HCT116 (cell line): ENCODE measurements around the gene GNAI3. TPM values are rescaled to one million over a fixed set of nuclear protein-coding genes. Genes with fewer than 3 reads are reported as not detected.

Experiments used
- ATAC-seq: fragments of 200-7000 bp; cut with Tn5 transposase; 2 replicates; pipeline ENCODE4 v1.9.1; 2020; ENCODE audit warnings: mild to moderate bottlenecking, moderate library complexity
- BruUV-seq: library from RNA; stranded (reverse); fragments of 400-500 nt; replicated peaks from 2 replicates; lab custom pipeline; 2021; lab: Mats Ljungman, UMichigan
- CTCF ChIA-PET: fragments of 300-600 bp; sonication (Branson Sonifier 250); formaldehyde crosslinking; loops from one replicate; lab custom pipeline; 2021; ENCODE audit warnings: antibody characterized with exemption; lab: Charles Lee
- POLR2A ChIA-PET: fragments of 300-600, 350-600 bp; sonication (Branson Sonifier 250); formaldehyde crosslinking; loops from one replicate; lab custom pipeline; 2021; ENCODE audit warnings: antibody characterized with exemption; lab: Charles Lee
- RAD21 ChIA-PET, 2 experiments: fragments of 300-600 bp; sonication (Branson Sonifier 250); formaldehyde crosslinking; loops; one replicate each; lab custom pipeline; 2023; ENCODE audit warnings: low total read pairs in 2 of 2; ENCODE audit not compliant: uncharacterized antibody in 2 of 2, unreplicated experiment in 2 of 2, low non-redundant PET in 1 of 2; lab: Charles Lee
- DNase-seq: peaks from one replicate; pipeline ENCODE4 v3.0.0-alpha.2; 2010; ENCODE audit warnings: low read depth, low spot score
- H2AFZ ChIP-seq: fragments of 200-600 bp; shearing (Covaris generic), sonication (generic); 2 replicates; pipeline ENCODE4 v1.6.1; 2017; ENCODE audit warnings: low read depth, mixed run types, mixed read lengths, antibody characterized with exemption, low read length; ENCODE audit not compliant: poor library complexity, severe bottlenecking
- H3K27ac ChIP-seq: 2 replicates; pipeline ENCODE4 v1.5.1; 2012; ENCODE audit warnings: low read depth, low read length
- H3K27me3 ChIP-seq: fragments of 200-600 bp; sonication (generic); 2 replicates; pipeline ENCODE4 v1.6.1; 2016; ENCODE audit warnings: mixed run types, low read length, mixed read lengths; ENCODE audit not compliant: insufficient read depth
- H3K36me3 ChIP-seq, 2 experiments: fragments of 200-500 bp in 1 of 2; fragments of 200-600 bp in 1 of 2; sonication (Bioruptor generic) in 1 of 2; sonication (generic) in 1 of 2; 2 replicates each; pipeline versions ENCODE4 v1.5.1 to v1.6.1; 2014 to 2016; ENCODE audit warnings: low read length in 2 of 2, inconsistent platforms in 1 of 2, mixed read lengths in 1 of 2, mixed run types in 1 of 2; ENCODE audit not compliant: insufficient read depth in 2 of 2, control insufficient read depth in 1 of 2
- H3K4me1 ChIP-seq, 2 experiments: fragments of 200-600 bp in 1 of 2; sonication (generic) in 1 of 2; 2 replicates each; pipeline versions ENCODE4 v1.5.1 to v1.6.1; 2012 to 2017; ENCODE audit warnings: low read length in 2 of 2, inconsistent platforms in 1 of 2, mild to moderate bottlenecking in 1 of 2, mixed read lengths in 1 of 2, mixed run types in 1 of 2, moderate library complexity in 1 of 2; ENCODE audit not compliant: insufficient read depth in 2 of 2, control insufficient read depth in 1 of 2
- H3K4me2 ChIP-seq: fragments of 200-600 bp; sonication (generic); 2 replicates; pipeline ENCODE4 v1.6.1; 2017; ENCODE audit warnings: mixed run types, low read length, mixed read lengths
- H3K4me3 ChIP-seq, 2 experiments: fragments of 200-600 bp in 1 of 2; sonication (generic) in 1 of 2; replicated peaks in 1 of 2; 2 replicates each; pipeline ENCODE4 v1.5.1; 2011 to 2016; ENCODE audit warnings: low read length in 2 of 2, control low read depth in 1 of 2, low read depth in 1 of 2, mild to moderate bottlenecking in 1 of 2, mixed read lengths in 1 of 2, mixed run types in 1 of 2
- H3K79me2 ChIP-seq: fragments of 200-600 bp; sonication (generic); 2 replicates; pipeline ENCODE4 v1.6.1; 2017; ENCODE audit warnings: mild to moderate bottlenecking, mixed run types, low read length, moderate library complexity, mixed read lengths; ENCODE audit not compliant: insufficient read depth
- H3K9ac ChIP-seq: fragments of 200-600 bp; sonication (generic); 2 replicates; pipeline ENCODE4 v1.6.1; 2016; ENCODE audit warnings: low read length, mixed read lengths
- H3K9me2 ChIP-seq: fragments of 200-600 bp; sonication (generic), shearing (Covaris generic); 2 replicates; pipeline ENCODE4 v1.6.1; 2017; ENCODE audit warnings: mixed run types, mild to moderate bottlenecking, moderate library complexity; ENCODE audit not compliant: insufficient read depth
- H3K9me3 ChIP-seq, 2 experiments: fragments of 200-500 bp in 1 of 2; fragments of 200-600 bp in 1 of 2; sonication (Bioruptor generic) in 1 of 2; sonication (generic) in 1 of 2; 2 replicates each; pipeline ENCODE4 v1.6.1; 2014 to 2017; ENCODE audit warnings: low read length in 2 of 2, mixed read lengths in 2 of 2, inconsistent platforms in 1 of 2, low read depth in 1 of 2, mild to moderate bottlenecking in 1 of 2, mixed run types in 1 of 2, moderate library complexity in 1 of 2; ENCODE audit not compliant: control insufficient read depth in 1 of 2, insufficient read depth in 1 of 2
- H4K20me1 ChIP-seq: fragments of 200-600 bp; sonication (generic), shearing (Covaris generic); 2 replicates; pipeline ENCODE4 v1.6.1; 2017; ENCODE audit warnings: mixed run types, mild to moderate bottlenecking, moderate library complexity; ENCODE audit not compliant: insufficient read depth
- CEBPB ChIP-seq: IDR thresholded peaks from 2 replicates; pipeline ENCODE4 v1.6.1; 2012; ENCODE audit warnings: low read depth
- EGR1 ChIP-seq: IDR thresholded peaks from 2 replicates; pipeline ENCODE4 v1.6.1; 2012; ENCODE audit warnings: low read depth
- ELF1 ChIP-seq: IDR thresholded peaks from 2 replicates; pipeline ENCODE4 v1.6.1; 2012; ENCODE audit warnings: low read depth, borderline replicate concordance
- FOSL1 ChIP-seq: IDR thresholded peaks from 2 replicates; pipeline ENCODE4 v1.6.1; 2012; ENCODE audit warnings: low read depth
- POLR2A ChIP-seq: IDR thresholded peaks from 2 replicates; pipeline ENCODE4 v1.7.0; 2011; ENCODE audit warnings: borderline replicate concordance; ENCODE audit not compliant: insufficient read depth, insufficient read length; ENCODE audit errors: extremely low read depth
- POLR2AphosphoS5 ChIP-seq: IDR thresholded peaks from 2 replicates; pipeline ENCODE4 v1.6.1; 2011; ENCODE audit warnings: mild to moderate bottlenecking, low read depth, low read length, moderate library complexity
- RAD21 ChIP-seq: IDR thresholded peaks from 2 replicates; pipeline ENCODE4 v1.6.1; 2012; ENCODE audit warnings: low read depth, mild to moderate bottlenecking
- SIN3A ChIP-seq: IDR thresholded peaks from 2 replicates; pipeline ENCODE4 v1.6.1; 2012; ENCODE audit warnings: low read depth
- YY1 ChIP-seq: IDR thresholded peaks from 2 replicates; pipeline ENCODE4 v1.6.1; 2011; ENCODE audit warnings: low read length, low read depth, moderate library complexity, mild to moderate bottlenecking; ENCODE audit not compliant: insufficient replicate concordance; ENCODE audit errors: extremely low read depth
- intact Hi-C: fragments of 100-400 bp; cut with micrococcal nuclease; formaldehyde crosslinking; loops from 2 replicates; pipeline ENCODE4 v1.10.0; 2022
- total RNA-seq: library from RNA; stranded (reverse); gene quantifications from one replicate; pipeline ENCODE4 v1.2.1, GENCODE V29; 2021; ENCODE audit not compliant: unreplicated experiment
- TF ChIP-seq, protein P1 (sequence below): IDR thresholded peaks from 2 replicates; pipeline ENCODE4 v1.6.1; 2011; ENCODE audit warnings: mild to moderate bottlenecking, low read length, moderate library complexity; ENCODE audit not compliant: insufficient replicate concordance; ENCODE audit errors: extremely low read depth
- TF ChIP-seq, protein P2 (sequence below): IDR thresholded peaks from 2 replicates; pipeline ENCODE4 v1.6.1; 2012; ENCODE audit warnings: low read depth
- TF ChIP-seq, protein P3 (sequence below), 3 experiments: fragments of 200-600 bp in 1 of 3; sonication (generic) in 1 of 3; IDR thresholded peaks in 2 of 3; conservative IDR thresholded peaks in 1 of 3; 2 replicates each; pipeline ENCODE4 v1.5.1; 2012 to 2017; ENCODE audit warnings: low read depth in 2 of 3, low read length in 2 of 3, antibody characterized with exemption in 1 of 3, borderline replicate concordance in 1 of 3, control low read depth in 1 of 3, mild to moderate bottlenecking in 1 of 3, mixed read lengths in 1 of 3, mixed run types in 1 of 3, moderate library complexity in 1 of 3; ENCODE audit not compliant: insufficient read depth in 1 of 3
- TF ChIP-seq, protein P4 (sequence below): IDR thresholded peaks from 2 replicates; pipeline ENCODE4 v1.6.1; 2012

The GNAI3 gene
- total RNA-seq, 1 experiment from 2014 or later, result 9.5 TPM

DNA sequence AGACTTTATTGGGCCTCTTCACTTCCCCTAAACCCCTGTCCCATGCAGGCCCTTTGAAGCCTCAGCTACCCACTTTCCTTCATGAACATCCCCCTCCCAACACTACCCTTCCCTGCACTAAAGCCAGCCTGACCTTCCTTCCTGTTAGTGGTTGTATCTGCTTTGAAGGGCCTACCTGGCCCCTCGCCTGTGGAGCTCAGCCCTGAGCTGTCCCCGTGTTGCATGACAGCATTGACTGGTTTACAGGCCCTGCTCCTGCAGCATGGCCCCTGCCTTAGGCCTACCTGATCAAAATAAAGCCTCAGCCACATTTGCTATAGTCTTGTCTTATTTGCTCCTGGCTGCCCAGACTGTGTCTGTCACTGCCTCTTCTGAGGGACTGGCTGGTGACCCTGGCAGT is 113.0 kb downstream of the GNAI3 start:
- Histone ChIP-seq H3K9me2 (no peaks in the 10 kb centered on the region), H3K9ac (no peak overlapping the region), H3K4me2 (no peak overlapping the region), H3K27ac (no peak overlapping the region), H4K20me1 (no peaks in the 10 kb centered on the region), H3K4me1 (peaks cover 0 to 13% of the 10 kb centered on the region in 2 experiments; a peak in 2 of 4 replicates), H3K9me3 (no peaks in the 10 kb centered on the region), H3K27me3 (no peaks in the 10 kb centered on the region), H3K79me2 (no peaks in the 10 kb centered on the region), H3K36me3 (no peaks in the 10 kb centered on the region; a peak in 1 of 4 replicates), H2AFZ (no peak overlapping the region), H3K4me3 (no peak overlapping the region)
- ChIA-PET CTCF (no interaction called here), RAD21 (no interaction called here), POLR2A (interaction anchor here (1.4 kb wide), 1 partner anchor 12 kb away, joined by 3 read pairs; no protein-coding TSS in a partner anchor)
- intact Hi-C loops, result no loop called here
- ATAC-seq, result no peak
- no peak for DNase-seq
- TF ChIP-seq SIN3A (no peak), CEBPB (no peak)
- BruUV-seq, result no TSS peak

DNA sequence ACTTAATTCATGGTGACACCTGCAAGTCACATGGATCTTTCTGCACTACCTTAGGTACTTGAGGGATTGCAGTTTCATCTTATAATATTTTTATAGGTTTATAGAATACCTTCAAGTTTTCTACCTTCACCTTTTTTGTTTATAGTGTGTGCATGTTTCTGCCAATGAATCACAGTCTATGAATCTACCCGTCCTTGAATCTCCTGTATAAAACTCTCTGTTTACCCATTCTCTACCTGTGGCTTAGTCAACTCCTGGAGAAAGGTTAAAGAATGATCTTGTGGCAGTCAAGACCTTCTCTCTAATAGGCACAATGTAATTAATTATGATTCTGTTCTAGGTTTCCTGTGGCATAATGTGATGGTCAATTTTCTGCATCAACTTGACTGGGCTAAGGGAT is 116.3 kb downstream of the GNAI3 start:
- BruUV-seq, result no TSS peak
- no peaks in the 10 kb centered on the region for H3K9me2 ChIP-seq
- POLR2A ChIA-PET, result no interaction called here
- intact Hi-C loops, result no loop called here
- no peak overlapping the region for H3K4me3 ChIP-seq
- H3K4me1 ChIP-seq, result peaks cover 0 to 4% of the 10 kb centered on the region in 2 experiments; a peak in 1 of 4 replicates
- no peaks in the 10 kb centered on the region for H3K9me3 ChIP-seq
- RAD21 ChIA-PET, result no interaction called here
- H3K36me3 ChIP-seq, result no peaks in the 10 kb centered on the region
- DNase-seq (no peak), ATAC-seq (no peak)
- H3K27ac ChIP-seq, result no peak overlapping the region
- no peaks in the 10 kb centered on the region for H3K27me3 ChIP-seq
- H3K9ac ChIP-seq, result no peak overlapping the region
- H4K20me1 ChIP-seq, result no peaks in the 10 kb centered on the region
- CTCF ChIA-PET, result no interaction called here
- H3K4me2 ChIP-seq, result no peak overlapping the region
- no peaks in the 10 kb centered on the region for H3K79me2 ChIP-seq
- H2AFZ ChIP-seq, result no peak overlapping the region
- TF ChIP-seq ELF1 (no peak), RAD21 (no peak), POLR2AphosphoS5 (no peak), POLR2A (no peak), EGR1 (no peak), YY1 (no peak), FOSL1 (no peak)
- TF ChIP-seq, protein P1, sequence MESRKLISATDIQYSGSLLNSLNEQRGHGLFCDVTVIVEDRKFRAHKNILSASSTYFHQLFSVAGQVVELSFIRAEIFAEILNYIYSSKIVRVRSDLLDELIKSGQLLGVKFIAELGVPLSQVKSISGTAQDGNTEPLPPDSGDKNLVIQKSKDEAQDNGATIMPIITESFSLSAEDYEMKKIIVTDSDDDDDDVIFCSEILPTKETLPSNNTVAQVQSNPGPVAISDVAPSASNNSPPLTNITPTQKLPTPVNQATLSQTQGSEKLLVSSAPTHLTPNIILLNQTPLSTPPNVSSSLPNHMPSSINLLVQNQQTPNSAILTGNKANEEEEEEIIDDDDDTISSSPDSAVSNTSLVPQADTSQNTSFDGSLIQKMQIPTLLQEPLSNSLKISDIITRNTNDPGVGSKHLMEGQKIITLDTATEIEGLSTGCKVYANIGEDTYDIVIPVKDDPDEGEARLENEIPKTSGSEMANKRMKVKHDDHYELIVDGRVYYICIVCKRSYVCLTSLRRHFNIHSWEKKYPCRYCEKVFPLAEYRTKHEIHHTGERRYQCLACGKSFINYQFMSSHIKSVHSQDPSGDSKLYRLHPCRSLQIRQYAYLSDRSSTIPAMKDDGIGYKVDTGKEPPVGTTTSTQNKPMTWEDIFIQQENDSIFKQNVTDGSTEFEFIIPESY, result no peak
- TF ChIP-seq, protein P2, sequence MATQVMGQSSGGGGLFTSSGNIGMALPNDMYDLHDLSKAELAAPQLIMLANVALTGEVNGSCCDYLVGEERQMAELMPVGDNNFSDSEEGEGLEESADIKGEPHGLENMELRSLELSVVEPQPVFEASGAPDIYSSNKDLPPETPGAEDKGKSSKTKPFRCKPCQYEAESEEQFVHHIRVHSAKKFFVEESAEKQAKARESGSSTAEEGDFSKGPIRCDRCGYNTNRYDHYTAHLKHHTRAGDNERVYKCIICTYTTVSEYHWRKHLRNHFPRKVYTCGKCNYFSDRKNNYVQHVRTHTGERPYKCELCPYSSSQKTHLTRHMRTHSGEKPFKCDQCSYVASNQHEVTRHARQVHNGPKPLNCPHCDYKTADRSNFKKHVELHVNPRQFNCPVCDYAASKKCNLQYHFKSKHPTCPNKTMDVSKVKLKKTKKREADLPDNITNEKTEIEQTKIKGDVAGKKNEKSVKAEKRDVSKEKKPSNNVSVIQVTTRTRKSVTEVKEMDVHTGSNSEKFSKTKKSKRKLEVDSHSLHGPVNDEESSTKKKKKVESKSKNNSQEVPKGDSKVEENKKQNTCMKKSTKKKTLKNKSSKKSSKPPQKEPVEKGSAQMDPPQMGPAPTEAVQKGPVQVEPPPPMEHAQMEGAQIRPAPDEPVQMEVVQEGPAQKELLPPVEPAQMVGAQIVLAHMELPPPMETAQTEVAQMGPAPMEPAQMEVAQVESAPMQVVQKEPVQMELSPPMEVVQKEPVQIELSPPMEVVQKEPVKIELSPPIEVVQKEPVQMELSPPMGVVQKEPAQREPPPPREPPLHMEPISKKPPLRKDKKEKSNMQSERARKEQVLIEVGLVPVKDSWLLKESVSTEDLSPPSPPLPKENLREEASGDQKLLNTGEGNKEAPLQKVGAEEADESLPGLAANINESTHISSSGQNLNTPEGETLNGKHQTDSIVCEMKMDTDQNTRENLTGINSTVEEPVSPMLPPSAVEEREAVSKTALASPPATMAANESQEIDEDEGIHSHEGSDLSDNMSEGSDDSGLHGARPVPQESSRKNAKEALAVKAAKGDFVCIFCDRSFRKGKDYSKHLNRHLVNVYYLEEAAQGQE, result no peak
- TF ChIP-seq, protein P3, sequence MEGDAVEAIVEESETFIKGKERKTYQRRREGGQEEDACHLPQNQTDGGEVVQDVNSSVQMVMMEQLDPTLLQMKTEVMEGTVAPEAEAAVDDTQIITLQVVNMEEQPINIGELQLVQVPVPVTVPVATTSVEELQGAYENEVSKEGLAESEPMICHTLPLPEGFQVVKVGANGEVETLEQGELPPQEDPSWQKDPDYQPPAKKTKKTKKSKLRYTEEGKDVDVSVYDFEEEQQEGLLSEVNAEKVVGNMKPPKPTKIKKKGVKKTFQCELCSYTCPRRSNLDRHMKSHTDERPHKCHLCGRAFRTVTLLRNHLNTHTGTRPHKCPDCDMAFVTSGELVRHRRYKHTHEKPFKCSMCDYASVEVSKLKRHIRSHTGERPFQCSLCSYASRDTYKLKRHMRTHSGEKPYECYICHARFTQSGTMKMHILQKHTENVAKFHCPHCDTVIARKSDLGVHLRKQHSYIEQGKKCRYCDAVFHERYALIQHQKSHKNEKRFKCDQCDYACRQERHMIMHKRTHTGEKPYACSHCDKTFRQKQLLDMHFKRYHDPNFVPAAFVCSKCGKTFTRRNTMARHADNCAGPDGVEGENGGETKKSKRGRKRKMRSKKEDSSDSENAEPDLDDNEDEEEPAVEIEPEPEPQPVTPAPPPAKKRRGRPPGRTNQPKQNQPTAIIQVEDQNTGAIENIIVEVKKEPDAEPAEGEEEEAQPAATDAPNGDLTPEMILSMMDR (IDR thresholded peaks at IDR 0.05 in 2 of 3, conservative IDR thresholded peaks at IDR 0.05 in 1 of 3; ENCODE audit: borderline replicate concordance in 1 of 3, insufficient read depth in 1 of 3, low read depth in 2 of 3, low read length in 2 of 3), result no peak
- TF ChIP-seq, protein P4, sequence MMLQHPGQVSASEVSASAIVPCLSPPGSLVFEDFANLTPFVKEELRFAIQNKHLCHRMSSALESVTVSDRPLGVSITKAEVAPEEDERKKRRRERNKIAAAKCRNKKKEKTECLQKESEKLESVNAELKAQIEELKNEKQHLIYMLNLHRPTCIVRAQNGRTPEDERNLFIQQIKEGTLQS, result no peak
